CD4-positive, alpha-beta T cell treated with Interleukin-1 beta for 1 hour (primary cell): ENCODE measurements around the gene SPSB4.
"Not testable (repeated sequence)": the region's sequence is repeated elsewhere in the genome, so short reads cannot be mapped to it uniquely, and the experiment has no call there.

Experiments
- DNase-seq, 2 donors: peaks; one replicate each; pipeline ENCODE4 v3.0.0-alpha.2; 2020 to 2022

The SPSB4 gene

DNA sequence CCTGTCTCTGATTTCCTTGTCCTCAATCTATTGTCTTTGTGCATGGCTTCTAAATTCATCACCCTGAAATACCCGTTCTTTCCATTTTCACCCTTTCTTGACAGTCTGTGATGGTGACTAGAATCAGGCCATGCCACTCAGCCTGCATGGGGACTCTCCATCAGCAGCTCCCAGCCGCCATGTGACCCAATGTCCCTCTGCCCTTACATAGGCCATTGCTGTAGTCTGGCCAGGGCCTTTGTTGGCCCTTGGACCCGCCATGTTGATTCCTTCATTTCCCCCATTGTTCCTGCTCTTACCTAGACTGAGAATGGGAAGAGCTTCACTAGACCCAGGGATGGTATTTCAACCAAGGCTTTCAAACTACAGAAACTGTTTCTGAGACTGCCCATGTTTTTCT lies 45.8 kb downstream of the SPSB4 start:
- DNase-seq, result no peak

- DNase-seq, result no peak
Observed at GRCh38 chr3:141100112-141100511, 49.0 kb downstream of the SPSB4 start.

- no peak for DNase-seq
Observed at GRCh38 chr3:141100531-141101320, 49.6 kb downstream of the SPSB4 start.

DNA sequence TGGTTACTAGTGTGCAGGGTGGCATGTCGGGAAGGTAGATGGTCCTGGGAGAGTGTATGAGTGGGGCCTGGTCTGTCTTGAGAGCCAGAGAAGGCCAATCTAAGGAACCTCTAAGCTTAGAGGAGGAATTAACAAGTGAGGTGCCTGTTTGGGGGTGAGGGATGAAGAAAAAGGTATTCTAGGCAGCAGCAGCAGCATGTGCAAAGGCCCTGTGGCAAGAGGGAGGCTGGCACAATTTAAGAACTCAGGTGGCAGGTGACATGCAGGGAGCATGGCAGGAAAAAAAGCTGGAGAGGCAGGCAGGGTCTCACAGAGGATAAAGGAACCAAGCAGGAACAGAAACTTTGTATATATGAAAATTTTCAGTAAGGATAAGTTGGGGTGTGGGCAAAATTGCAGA lies 51.2 kb downstream of the SPSB4 start:
- no peak for DNase-seq

- DNase-seq, result no peak
Observed at GRCh38 chr3:141103067-141103466, 51.9 kb downstream of the SPSB4 start.

DNA sequence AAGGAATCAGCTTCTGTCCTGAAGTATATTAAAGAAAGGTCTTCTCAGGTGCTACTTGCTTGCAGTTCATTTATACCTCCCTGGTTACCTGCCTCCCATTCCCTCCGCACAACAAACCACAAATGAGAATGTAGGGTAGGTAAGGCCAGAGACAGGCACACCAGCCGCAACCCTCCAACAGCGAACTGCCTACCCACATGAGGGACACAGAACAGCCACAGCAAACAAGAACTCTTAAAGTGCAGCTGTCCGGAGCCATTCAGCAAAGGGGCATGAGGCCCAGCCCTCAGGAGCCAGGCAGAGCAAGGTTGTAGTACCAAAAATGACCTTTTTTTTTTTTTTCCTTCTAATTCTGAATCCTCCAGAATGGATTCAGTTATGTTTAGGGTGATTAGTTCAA lies 52.4 kb downstream of the SPSB4 start:
- DNase-seq, result no peak

DNA sequence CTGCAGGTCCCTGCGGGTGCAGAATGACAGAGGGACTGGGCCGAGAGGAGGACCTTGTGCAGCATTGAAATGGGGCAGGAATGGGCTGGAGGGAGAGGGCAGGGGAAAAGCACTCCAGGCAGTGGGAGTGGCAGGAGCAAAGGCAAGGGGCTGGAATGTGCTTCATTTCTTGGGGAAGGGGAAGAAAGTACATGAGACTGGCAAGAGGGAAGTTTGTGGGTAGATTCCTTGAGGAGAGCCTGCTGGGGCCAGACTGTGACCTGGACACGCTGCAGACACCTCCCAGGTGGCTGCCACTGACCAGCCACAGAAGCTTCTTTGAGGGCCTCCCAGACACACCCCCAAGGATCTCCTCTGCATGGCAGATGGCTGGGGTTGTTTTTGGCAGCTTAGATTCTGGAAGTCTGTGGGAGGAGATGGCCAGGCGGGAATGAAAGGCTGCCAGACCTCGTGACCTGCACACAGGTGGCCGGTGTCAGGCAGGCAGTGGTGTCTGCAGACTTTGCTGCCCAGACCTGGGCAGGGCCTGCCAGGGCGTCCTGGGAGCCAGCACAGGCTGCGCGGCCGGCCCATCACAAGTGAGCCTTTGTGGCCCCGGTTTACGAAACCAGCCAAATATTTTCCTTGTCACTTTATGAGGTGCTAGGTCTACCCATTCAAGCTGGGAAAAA lies 53.1 kb downstream of the SPSB4 start:
- DNase-seq, result no peak

- DNase-seq, result peak; percentile 42 to 64
Observed at GRCh38 chr3:141105828-141106628, 54.9 kb downstream of the SPSB4 start.

DNA sequence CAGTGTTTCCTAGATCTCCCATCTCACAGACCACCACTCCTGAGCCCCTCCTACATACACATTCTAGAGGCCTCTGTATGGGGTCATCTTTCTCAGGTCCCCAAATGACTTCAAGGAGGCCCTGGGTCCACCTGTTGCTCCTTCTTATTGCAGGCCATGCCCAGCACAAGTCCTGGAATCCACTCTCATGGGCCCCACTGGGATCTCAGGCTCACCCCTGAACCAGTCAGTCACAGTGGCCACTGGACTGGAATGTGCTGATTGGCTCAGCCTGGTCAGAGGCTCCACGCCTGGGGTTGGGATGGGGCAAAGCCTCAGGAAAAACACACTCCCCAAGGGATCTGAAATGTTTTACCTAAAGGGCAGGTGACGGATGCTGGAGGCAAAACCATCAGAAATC lies 55.7 kb downstream of the SPSB4 start:
- no peak for DNase-seq

DNA sequence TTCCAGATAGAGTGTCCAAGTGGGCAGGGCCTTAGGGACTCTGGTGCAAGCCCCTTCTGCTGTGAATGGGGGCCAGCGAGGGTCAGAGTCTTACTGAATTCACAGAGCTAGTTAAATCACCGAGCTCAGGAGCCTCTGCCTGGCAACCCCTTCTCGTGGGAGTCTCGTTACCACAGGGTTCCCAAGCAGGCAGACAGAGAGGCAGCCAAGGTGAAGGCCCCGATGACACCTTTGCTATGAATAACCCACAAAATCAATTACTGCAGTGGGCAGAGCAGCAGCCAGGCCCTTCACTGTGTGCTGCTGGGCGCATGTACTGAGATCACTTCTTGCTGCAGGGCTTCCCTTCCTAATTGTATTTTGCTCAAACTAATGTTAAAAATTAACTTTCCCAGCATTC lies 56.9 kb downstream of the SPSB4 start:
- DNase-seq, result no peak

DNA sequence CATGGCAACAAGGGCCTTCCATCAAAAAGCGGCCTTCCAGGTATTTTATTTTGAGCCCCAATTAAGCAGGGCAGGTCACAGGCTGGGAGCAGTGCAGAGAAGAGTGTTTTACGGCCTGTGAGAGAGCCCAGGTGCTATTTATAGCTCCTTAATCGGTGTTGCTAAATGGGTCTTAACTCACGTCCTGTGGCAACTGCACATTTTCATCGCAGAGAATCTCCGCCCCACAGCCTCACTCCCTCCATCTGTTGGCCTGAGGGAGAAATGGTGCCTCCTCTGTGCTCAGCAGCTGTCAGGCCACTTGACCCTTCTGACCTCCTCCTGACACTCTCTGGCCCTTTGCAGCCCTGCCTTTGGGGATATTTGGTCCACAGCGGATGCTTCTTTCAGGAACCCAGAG lies 58.6 kb downstream of the SPSB4 start:
- no peak for DNase-seq

GRCh38 chr3:141110322-141110721 lies 59.2 kb downstream of the SPSB4 start:
- DNase-seq, result no peak

GRCh38 chr3:141111364-141112155 lies 60.4 kb downstream of the SPSB4 start:
- no peak for DNase-seq

DNA sequence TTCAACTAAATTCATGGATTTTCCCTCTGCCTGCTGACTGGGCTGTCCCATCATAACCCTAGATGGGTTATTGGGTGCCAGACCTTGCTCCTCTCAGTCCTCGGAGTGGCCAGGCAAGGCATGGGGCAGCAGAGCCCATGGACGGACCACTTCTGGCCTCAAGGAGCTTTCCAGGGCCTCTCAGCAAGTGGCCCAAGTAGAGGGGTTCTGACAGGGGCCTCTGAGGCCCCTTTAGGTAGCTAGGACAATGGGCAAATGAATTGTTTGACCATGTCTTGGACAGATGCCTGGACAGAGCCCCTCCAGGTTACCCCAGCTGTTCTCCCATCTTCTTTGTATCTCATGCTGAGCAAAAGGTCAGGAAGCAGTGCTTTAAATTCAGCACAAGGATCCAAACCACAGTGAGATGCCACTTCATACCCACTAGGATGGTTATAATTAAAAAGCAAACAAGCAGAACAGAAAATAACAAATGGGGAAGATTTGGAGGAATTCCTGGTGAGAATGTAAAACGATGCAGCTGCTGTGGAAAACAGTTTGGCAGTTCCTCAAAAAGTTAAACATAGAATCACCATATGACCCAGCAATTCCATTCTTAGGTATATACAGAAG lies 61.6 kb downstream of the SPSB4 start:
- DNase-seq, result no peak

- DNase-seq, result not testable (repeated sequence)
Observed at GRCh38 chr3:141113680-141114079, 62.5 kb downstream of the SPSB4 start.

GRCh38 chr3:141114179-141114745 lies 63.1 kb downstream of the SPSB4 start:
- DNase-seq, result no peak

DNA sequence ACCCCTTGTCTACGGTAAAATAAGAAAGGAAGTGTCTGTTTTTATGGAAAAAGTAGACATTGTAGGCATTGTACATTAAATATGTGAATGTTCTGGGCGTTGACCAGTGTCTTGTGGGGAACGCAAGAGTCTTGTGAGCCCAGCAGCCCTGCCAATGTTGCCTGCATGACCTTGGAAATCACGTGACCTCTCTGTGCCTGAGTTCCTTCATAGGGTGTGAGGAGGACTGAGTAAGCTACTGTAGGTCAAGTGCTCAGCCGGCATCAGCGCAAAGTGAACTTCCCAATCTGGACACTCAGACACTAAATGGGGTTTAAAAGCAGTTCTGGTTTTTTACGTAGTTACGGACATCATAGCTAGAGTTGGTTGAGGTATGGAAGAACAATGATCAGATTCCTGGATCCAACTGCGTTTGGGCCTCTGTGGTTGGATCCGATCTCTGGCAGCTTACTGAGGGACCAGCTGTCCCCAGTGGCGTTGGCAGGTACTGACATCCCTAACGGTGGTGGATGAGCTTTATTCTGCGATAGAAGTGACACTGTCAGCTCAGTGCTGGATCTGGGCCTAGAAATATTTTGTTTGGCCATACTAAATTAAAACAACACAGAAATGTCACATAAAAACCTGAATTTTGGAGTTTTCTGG lies 63.8 kb downstream of the SPSB4 start:
- no peak for DNase-seq

DNA sequence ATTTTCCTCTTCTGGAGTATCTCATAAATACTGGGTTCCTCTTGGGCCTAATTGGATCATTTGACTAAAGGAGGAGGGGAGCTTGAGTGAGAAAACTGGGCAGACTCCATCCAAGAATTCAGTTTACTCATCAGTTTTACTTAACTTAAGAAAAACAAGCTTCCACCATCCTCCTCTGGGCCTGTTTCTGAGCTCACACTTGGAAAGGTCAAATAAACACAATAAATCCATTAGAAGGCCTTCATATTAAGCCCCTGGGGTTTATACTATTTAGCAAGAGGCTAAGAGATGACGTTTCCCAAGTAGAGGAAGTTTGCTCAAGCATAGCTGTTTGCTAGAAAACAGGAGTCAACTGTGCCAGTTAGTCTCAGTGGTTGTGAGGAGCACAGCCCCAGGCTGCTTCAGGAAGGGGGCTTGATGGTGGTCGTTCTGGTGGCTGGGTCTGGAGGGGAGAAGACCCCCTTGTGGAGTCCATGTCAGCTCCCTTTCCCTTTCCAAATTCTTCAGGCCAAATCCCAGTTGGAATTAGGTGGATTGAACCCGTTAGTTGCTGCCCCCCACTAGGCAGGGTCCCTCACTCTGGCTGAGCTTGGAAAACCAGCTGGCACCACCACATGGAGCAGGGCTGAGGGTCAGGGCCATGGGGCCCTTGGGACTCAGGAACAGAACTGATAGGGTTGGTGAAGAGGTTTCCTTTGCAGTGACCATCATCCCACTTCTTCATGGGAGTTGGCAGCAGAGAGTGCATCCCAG lies 64.8 kb downstream of the SPSB4 start:
- no peak for DNase-seq

- no peak for DNase-seq
Observed at GRCh38 chr3:141116721-141117120, 65.6 kb downstream of the SPSB4 start.

GRCh38 chr3:141117982-141118381 lies 66.8 kb downstream of the SPSB4 start:
- not testable (repeated sequence) for DNase-seq
